GM12801 (cell line): ENCODE measurements around the gene CDH13.

Experiments used
- CTCF ChIP-seq: IDR thresholded peaks from one replicate; pipeline ENCODE4 v1.5.1; 2011; ENCODE audit warnings: control low read depth; ENCODE audit not compliant: insufficient read length; ENCODE audit errors: extremely low read depth

CDH13 gene

GRCh38 chr16:83793179-83793578, 1166.4 kb downstream of the CDH13 start:
- no peak for TF ChIP-seq CTCF

- TF ChIP-seq CTCF: no peak
These were observed 1168.2 kb downstream of the CDH13 start for GRCh38 chr16:83794860-83795554.

GRCh38 chr16:83797013-83797412, 1170.2 kb downstream of the CDH13 start:
- no peak for TF ChIP-seq CTCF

GRCh38 chr16:83799336-83799735, 1172.6 kb downstream of the CDH13 start:
- TF ChIP-seq CTCF: no peak

GRCh38 chr16:83802135-83802534, 1175.4 kb downstream of the CDH13 start:
- no peak for TF ChIP-seq CTCF

- no peak for TF ChIP-seq CTCF
These were observed 1175.9 kb downstream of the CDH13 start for GRCh38 chr16:83802554-83803205.

GRCh38 chr16:83803811-83804210, 1177.0 kb downstream of the CDH13 start:
- no peak for TF ChIP-seq CTCF
